Fibroblast of villous mesenchyme (primary cell): ENCODE measurements around the gene C1R. TPM values are rescaled to one million over a fixed set of nuclear protein-coding genes. Genes with fewer than 3 reads are reported as not detected.

ENCODE experiments used
- DNase-seq: peaks from one replicate; pipeline ENCODE4 v3.0.0-alpha.2; 2010; ENCODE audit warnings: low read depth
- H3K4me3 ChIP-seq: 2 replicates; pipeline ENCODE4 v1.5.1; 2011; ENCODE audit warnings: low read depth, mild to moderate bottlenecking, low read length
- total RNA-seq: library from RNA; depleted of rRNA; stranded (reverse); fragments of >200 nt; gene quantifications from 2 replicates; pipeline ENCODE4 v1.2.3, GENCODE V29; 2012
- TF ChIP-seq, protein P1 (sequence below): IDR thresholded peaks from 2 replicates; pipeline ENCODE4 v1.5.1; 2012; ENCODE audit warnings: low read depth, mild to moderate bottlenecking, low read length; ENCODE audit not compliant: insufficient read depth

The C1R gene
- total RNA-seq, 1 donor = 84.2 TPM

DNA sequence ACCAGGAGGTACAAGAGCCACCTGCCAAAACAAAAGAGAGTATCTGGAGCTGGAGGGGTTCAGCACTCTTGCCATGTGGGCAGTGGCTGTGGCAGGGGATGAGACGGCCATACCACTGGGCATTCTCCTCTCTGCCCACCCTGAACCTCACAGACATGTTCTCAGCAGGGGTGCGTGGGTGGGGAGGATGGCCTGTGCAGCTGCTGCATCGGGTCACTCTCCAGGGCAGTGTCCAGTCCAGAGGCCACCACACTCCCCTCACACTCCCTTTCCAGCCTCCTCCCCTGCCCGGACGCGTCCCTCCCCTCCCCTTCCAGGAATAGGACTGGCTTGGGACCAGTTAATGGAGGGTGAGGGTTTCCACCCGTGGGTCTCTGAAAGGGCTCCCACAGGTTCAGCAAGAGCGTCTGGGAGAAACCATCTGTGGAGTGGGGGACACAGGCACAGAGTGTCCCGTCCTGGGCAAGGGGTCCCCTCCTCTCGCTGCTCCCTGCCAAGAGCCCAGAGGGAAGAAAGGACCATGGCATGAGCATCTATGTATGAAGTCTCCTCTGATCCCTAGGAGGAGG is 501 bp downstream of the C1R start:
- DNase-seq = peak; percentile 16
- H3K4me3 ChIP-seq = peak overlapping the region; percentile 67
- TF ChIP-seq, protein P1, sequence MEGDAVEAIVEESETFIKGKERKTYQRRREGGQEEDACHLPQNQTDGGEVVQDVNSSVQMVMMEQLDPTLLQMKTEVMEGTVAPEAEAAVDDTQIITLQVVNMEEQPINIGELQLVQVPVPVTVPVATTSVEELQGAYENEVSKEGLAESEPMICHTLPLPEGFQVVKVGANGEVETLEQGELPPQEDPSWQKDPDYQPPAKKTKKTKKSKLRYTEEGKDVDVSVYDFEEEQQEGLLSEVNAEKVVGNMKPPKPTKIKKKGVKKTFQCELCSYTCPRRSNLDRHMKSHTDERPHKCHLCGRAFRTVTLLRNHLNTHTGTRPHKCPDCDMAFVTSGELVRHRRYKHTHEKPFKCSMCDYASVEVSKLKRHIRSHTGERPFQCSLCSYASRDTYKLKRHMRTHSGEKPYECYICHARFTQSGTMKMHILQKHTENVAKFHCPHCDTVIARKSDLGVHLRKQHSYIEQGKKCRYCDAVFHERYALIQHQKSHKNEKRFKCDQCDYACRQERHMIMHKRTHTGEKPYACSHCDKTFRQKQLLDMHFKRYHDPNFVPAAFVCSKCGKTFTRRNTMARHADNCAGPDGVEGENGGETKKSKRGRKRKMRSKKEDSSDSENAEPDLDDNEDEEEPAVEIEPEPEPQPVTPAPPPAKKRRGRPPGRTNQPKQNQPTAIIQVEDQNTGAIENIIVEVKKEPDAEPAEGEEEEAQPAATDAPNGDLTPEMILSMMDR = no peak

DNA sequence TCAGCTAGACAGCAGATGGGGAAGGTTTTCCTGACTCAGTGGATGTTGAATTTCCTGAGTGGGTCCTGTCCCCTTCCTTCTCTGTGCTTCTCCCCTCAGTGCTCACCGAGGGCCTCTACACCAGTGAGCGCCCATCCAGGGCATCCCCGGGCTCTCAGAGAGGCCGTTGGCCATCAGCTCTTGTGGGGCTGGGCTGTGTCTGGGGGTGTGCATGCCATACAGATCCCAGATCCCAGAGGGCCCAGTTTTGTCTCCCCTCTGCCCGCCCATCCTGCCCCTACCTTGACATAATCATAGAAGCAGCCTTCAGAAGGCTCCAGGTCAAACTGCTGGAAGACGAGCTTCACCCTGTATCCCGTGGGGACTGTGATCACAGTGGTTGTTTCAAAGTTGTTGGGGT is 1.1 kb downstream of the C1R start:
- no peak for DNase-seq
- peak overlapping the region; percentile 67 for H3K4me3 ChIP-seq
- TF ChIP-seq, protein P1 = no peak

DNA sequence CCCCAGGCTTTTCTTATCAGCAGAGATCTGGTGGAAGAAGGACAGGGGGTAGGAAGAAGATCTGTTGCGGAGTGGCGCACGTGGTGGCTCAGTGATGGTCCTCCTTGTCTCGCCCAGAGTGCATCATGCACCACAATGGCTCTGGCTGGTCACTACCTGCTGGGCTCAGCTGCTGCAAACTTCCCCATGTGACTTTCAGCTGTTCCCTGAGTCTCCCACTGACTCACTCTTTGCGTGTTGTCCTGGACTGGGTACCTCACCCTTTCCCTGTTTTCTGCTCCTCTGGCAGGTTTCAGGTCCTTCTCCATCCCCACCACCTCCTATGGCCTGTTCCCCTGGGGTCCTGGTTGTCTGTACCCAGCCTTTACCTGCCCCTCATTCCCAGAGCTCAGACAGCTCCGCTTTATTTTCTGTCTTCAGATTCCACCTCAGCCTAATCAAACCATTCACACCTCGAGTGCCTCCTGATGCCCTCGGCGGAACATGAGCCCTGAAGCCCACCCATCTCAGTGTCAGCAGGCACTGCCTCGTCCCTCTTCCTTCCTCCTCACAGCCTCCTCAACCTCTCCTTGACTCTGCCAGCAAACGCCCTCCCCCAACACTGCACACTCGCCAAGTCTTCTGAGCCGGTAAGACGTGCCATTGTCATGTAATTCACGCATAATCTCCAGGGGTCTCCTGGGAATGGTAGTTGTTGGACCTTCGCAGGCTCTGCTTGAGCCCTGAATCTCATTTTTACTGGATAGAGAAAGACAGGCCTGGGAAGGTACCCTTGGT is 1.8 kb downstream of the C1R start:
- TF ChIP-seq, protein P1 = no peak
- H3K4me3 ChIP-seq = peak overlapping the region; percentile 2
- DNase-seq = peak; percentile 12

DNA sequence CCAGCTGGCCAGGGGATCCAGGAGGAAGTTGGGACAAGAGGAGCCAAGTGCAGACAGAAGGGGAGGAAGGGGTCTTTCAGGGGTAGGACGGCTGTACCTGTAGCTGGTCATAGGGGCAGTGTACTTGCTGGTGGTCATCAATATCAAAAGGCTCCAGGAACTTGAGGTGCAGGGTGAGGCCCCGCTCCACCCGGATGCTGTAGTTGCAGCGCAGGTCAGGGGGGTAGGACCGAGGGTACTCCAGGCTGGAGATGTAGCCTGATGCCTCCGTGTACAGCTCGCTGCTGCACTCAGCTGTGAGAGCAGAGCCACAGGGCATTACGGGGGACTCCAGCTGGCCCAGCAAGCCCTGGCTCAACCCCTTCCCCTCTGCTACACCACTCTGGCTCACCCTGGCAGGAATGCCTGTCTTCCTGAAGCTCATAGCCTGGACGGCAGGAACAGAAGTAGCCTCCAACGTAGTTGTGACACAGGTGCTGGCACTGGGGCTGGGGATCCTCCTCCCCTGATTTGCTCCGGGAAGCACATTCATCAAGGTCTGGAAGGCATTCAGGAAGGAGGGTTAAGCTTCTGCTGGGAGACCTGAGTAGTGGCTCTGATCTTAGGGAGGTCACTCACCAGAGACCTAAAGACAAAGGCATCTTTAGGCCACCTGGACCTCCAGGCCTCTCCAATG is 2.9 kb downstream of the C1R start:
- no peak for DNase-seq
- no peak overlapping the region for H3K4me3 ChIP-seq
- TF ChIP-seq, protein P1 = no peak

DNA sequence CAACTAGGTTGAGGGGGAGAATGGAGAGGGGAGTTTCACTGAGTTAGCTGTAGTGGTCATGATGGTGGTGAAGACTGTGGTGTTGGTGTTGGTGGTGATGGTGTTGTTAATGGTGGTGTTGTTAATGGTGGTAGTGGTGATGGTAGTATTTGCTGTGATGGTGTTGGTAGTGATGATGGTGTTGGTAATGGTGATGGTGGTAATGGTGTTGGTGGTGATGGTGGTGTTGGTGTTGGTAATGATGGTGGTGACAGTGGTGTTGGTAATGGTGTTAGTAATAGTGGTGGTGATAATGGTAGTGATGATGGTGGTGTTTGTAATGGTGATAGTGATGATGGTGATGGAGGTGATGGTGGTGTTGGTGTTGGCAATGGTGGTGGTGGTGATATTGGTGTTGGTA is 9.1 kb downstream of the C1R start:
- DNase-seq = no peak
- TF ChIP-seq, protein P1 = no peak
- H3K4me3 ChIP-seq = no peak overlapping the region

DNA sequence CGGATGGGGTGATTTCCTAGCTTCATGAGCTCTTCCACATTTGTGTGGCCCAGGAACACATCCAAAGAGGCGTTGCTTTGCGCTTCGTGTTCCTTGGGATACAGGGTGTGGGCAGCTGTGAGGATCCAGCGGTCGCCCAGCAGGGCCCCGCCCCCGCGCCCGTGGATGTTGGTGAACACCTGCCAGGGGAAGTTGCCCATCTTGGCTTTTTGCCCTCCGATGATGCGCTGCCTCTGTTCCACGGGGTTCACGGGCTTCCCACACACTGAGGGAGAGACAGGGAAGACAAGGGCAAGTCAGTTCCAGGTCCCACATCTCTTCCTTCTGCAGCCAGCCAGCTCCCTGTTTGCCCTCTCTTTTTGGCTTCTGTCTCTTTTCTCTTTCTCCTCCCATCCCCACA is 11.2 kb downstream of the C1R start:
- no peak for DNase-seq
- TF ChIP-seq, protein P1 = no peak

More for the DNA sequence above, 11.2 kb downstream of the C1R start:
- no peak overlapping the region for H3K4me3 ChIP-seq
